Measurements from ENCODE around the gene SERGEF.
A peak's percentile ranks its signal among the peaks of the same experiment; 100 is the strongest.

The SERGEF gene

GRCh38 chr11:17793642-17794170 is 219.1 kb downstream of the SERGEF start:
- Histone ChIP-seq H3K9me3 (ENCODE audit: control insufficient read depth, low read length) (no peaks in the 10 kb centered on the region), H3K4me1 (ENCODE audit: control insufficient read depth, insufficient read depth, low read length) (peaks cover 5% of the 10 kb centered on the region), H3K27me3 (replicated peaks; ENCODE audit: control insufficient read depth, insufficient read depth, low read length) (peaks cover 3% of the 10 kb centered on the region), H3K9ac (ENCODE audit: low read length) (no peak overlapping the region), H3K36me3 (ENCODE audit: control insufficient read depth, insufficient read depth, low read length, severe bottlenecking) (no peaks in the 10 kb centered on the region), H3K4me3 (ENCODE audit: low read length) (no peak overlapping the region)
- no peak for DNase-seq (ENCODE audit: low read depth)

- peaks cover 3% of the 10 kb centered on the region for H3K27me3 ChIP-seq (replicated peaks; ENCODE audit: control insufficient read depth, insufficient read depth, low read length)
- no peak for DNase-seq (ENCODE audit: low read depth)
- H3K9me3 ChIP-seq (ENCODE audit: control insufficient read depth, low read length) = no peaks in the 10 kb centered on the region
- no peak overlapping the region for H3K4me3 ChIP-seq (ENCODE audit: low read length)
- H3K36me3 ChIP-seq (ENCODE audit: control insufficient read depth, insufficient read depth, low read length, severe bottlenecking) = no peaks in the 10 kb centered on the region
- H3K4me1 ChIP-seq (ENCODE audit: control insufficient read depth, insufficient read depth, low read length) = peaks cover 8% of the 10 kb centered on the region
- H3K9ac ChIP-seq (ENCODE audit: low read length) = no peak overlapping the region
Observed at GRCh38 chr11:17792161-17792560, 220.7 kb downstream of the SERGEF start.

GRCh38 chr11:17791144-17791543 is 221.7 kb downstream of the SERGEF start:
- Histone ChIP-seq H3K9ac (ENCODE audit: low read length) (no peak overlapping the region), H3K27me3 (replicated peaks; ENCODE audit: control insufficient read depth, insufficient read depth, low read length) (peaks cover 3% of the 10 kb centered on the region), H3K4me3 (ENCODE audit: low read length) (no peak overlapping the region), H3K9me3 (ENCODE audit: control insufficient read depth, low read length) (no peaks in the 10 kb centered on the region), H3K36me3 (ENCODE audit: control insufficient read depth, insufficient read depth, low read length, severe bottlenecking) (no peaks in the 10 kb centered on the region), H3K4me1 (ENCODE audit: control insufficient read depth, insufficient read depth, low read length) (peaks cover 14% of the 10 kb centered on the region)
- peak; percentile 37 for DNase-seq (ENCODE audit: low read depth)

GRCh38 chr11:17790453-17790852 is 222.4 kb downstream of the SERGEF start:
- H3K4me1 ChIP-seq (ENCODE audit: control insufficient read depth, insufficient read depth, low read length) = peaks cover 14% of the 10 kb centered on the region
- no peaks in the 10 kb centered on the region for H3K36me3 ChIP-seq (ENCODE audit: control insufficient read depth, insufficient read depth, low read length, severe bottlenecking)
- no peak overlapping the region for H3K4me3 ChIP-seq (ENCODE audit: low read length)
- DNase-seq (ENCODE audit: low read depth) = peak; percentile 62
- H3K27me3 ChIP-seq (replicated peaks; ENCODE audit: control insufficient read depth, insufficient read depth, low read length) = peaks cover 3% of the 10 kb centered on the region
- no peak overlapping the region for H3K9ac ChIP-seq (ENCODE audit: low read length)
- H3K9me3 ChIP-seq (ENCODE audit: control insufficient read depth, low read length) = no peaks in the 10 kb centered on the region

GRCh38 chr11:17788084-17788483 is 224.8 kb downstream of the SERGEF start:
- Histone ChIP-seq H3K27me3 (replicated peaks; ENCODE audit: control insufficient read depth, insufficient read depth, low read length) (no peaks in the 10 kb centered on the region), H3K9me3 (ENCODE audit: control insufficient read depth, low read length) (no peaks in the 10 kb centered on the region), H3K4me3 (ENCODE audit: low read length) (no peak overlapping the region), H3K9ac (ENCODE audit: low read length) (no peak overlapping the region), H3K4me1 (ENCODE audit: control insufficient read depth, insufficient read depth, low read length) (peaks cover 14% of the 10 kb centered on the region), H3K36me3 (ENCODE audit: control insufficient read depth, insufficient read depth, low read length, severe bottlenecking) (no peaks in the 10 kb centered on the region)
- DNase-seq (ENCODE audit: low read depth) = no peak

- Histone ChIP-seq H3K36me3 (ENCODE audit: control insufficient read depth, insufficient read depth, low read length, severe bottlenecking) (no peaks in the 10 kb centered on the region), H3K4me3 (ENCODE audit: low read length) (no peak overlapping the region), H3K9me3 (ENCODE audit: control insufficient read depth, low read length) (no peaks in the 10 kb centered on the region), H3K27me3 (replicated peaks; ENCODE audit: control insufficient read depth, insufficient read depth, low read length) (peaks cover 3% of the 10 kb centered on the region), H3K9ac (ENCODE audit: low read length) (no peak overlapping the region), H3K4me1 (ENCODE audit: control insufficient read depth, insufficient read depth, low read length) (peaks cover 14% of the 10 kb centered on the region)
- DNase-seq (ENCODE audit: low read depth) = peak; percentile 85
Observed at GRCh38 chr11:17786824-17787525, 225.9 kb downstream of the SERGEF start.

- peaks cover 9% of the 10 kb centered on the region for H3K4me1 ChIP-seq (ENCODE audit: control insufficient read depth, insufficient read depth, low read length)
- H3K4me3 ChIP-seq (ENCODE audit: low read length) = no peak overlapping the region
- H3K27me3 ChIP-seq (replicated peaks; ENCODE audit: control insufficient read depth, insufficient read depth, low read length) = peaks cover 14% of the 10 kb centered on the region
- no peak for DNase-seq (ENCODE audit: low read depth)
- no peaks in the 10 kb centered on the region for H3K9me3 ChIP-seq (ENCODE audit: control insufficient read depth, low read length)
- no peaks in the 10 kb centered on the region for H3K36me3 ChIP-seq (ENCODE audit: control insufficient read depth, insufficient read depth, low read length, severe bottlenecking)
- H3K9ac ChIP-seq (ENCODE audit: low read length) = no peak overlapping the region
Observed at GRCh38 chr11:17783878-17784277, 229.0 kb downstream of the SERGEF start.

GRCh38 chr11:17782603-17783337 is 230.1 kb downstream of the SERGEF start:
- Histone ChIP-seq H3K4me1 (ENCODE audit: control insufficient read depth, insufficient read depth, low read length) (peaks cover 9% of the 10 kb centered on the region), H3K9ac (ENCODE audit: low read length) (no peak overlapping the region), H3K4me3 (ENCODE audit: low read length) (no peak overlapping the region), H3K9me3 (ENCODE audit: control insufficient read depth, low read length) (no peaks in the 10 kb centered on the region), H3K27me3 (replicated peaks; ENCODE audit: control insufficient read depth, insufficient read depth, low read length) (peaks cover 14% of the 10 kb centered on the region), H3K36me3 (ENCODE audit: control insufficient read depth, insufficient read depth, low read length, severe bottlenecking) (no peaks in the 10 kb centered on the region)
- no peak for DNase-seq (ENCODE audit: low read depth)

- no peaks in the 10 kb centered on the region for H3K9me3 ChIP-seq (ENCODE audit: control insufficient read depth, low read length)
- no peaks in the 10 kb centered on the region for H3K36me3 ChIP-seq (ENCODE audit: control insufficient read depth, insufficient read depth, low read length, severe bottlenecking)
- H3K4me1 ChIP-seq (ENCODE audit: control insufficient read depth, insufficient read depth, low read length) = peaks cover 6% of the 10 kb centered on the region
- no peak for DNase-seq (ENCODE audit: low read depth)
- H3K4me3 ChIP-seq (ENCODE audit: low read length) = no peak overlapping the region
- H3K9ac ChIP-seq (ENCODE audit: low read length) = no peak overlapping the region
- H3K27me3 ChIP-seq (replicated peaks; ENCODE audit: control insufficient read depth, insufficient read depth, low read length) = peaks cover 14% of the 10 kb centered on the region
Observed at GRCh38 chr11:17782145-17782544, 230.7 kb downstream of the SERGEF start.

- peaks cover 2% of the 10 kb centered on the region for H3K4me1 ChIP-seq (ENCODE audit: control insufficient read depth, insufficient read depth, low read length)
- H3K36me3 ChIP-seq (ENCODE audit: control insufficient read depth, insufficient read depth, low read length, severe bottlenecking) = no peaks in the 10 kb centered on the region
- H3K4me3 ChIP-seq (ENCODE audit: low read length) = no peak overlapping the region
- H3K9ac ChIP-seq (ENCODE audit: low read length) = no peak overlapping the region
- H3K9me3 ChIP-seq (ENCODE audit: control insufficient read depth, low read length) = no peaks in the 10 kb centered on the region
- DNase-seq (ENCODE audit: low read depth) = no peak
- H3K27me3 ChIP-seq (replicated peaks; ENCODE audit: control insufficient read depth, insufficient read depth, low read length) = peaks cover 14% of the 10 kb centered on the region
Observed at GRCh38 chr11:17781626-17782025, 231.2 kb downstream of the SERGEF start.

GRCh38 chr11:17781221-17781620 is 231.6 kb downstream of the SERGEF start:
- no peak for DNase-seq (ENCODE audit: low read depth)
- no peaks in the 10 kb centered on the region for H3K9me3 ChIP-seq (ENCODE audit: control insufficient read depth, low read length)

More at GRCh38 chr11:17781221-17781620, 231.6 kb downstream of the SERGEF start:
- no peaks in the 10 kb centered on the region for H3K36me3 ChIP-seq (ENCODE audit: control insufficient read depth, insufficient read depth, low read length, severe bottlenecking)
- H3K27me3 ChIP-seq (replicated peaks; ENCODE audit: control insufficient read depth, insufficient read depth, low read length) = peaks cover 14% of the 10 kb centered on the region
- H3K4me3 ChIP-seq (ENCODE audit: low read length) = no peak overlapping the region
- no peaks in the 10 kb centered on the region for H3K4me1 ChIP-seq (ENCODE audit: control insufficient read depth, insufficient read depth, low read length)
- no peak overlapping the region for H3K9ac ChIP-seq (ENCODE audit: low read length)

Data from adipocyte (in vitro differentiated cells).